ENCODE results near the gene AMH.

AMH gene

GRCh38 chr19:2217591-2217990, 31.5 kb upstream of the AMH start:
- H3K36me3 ChIP-seq (ENCODE audit: control insufficient read depth in 1 of 2, insufficient read depth in 2 of 2, low read length in 2 of 2) = peaks cover 73 to 81% of the 10 kb centered on the region in 2 experiments
- H3K9me3 ChIP-seq (ENCODE audit: insufficient read depth, low read depth, low read length) = no peaks in the 10 kb centered on the region
- no peak overlapping the region for H2AFZ ChIP-seq (ENCODE audit: insufficient read depth, low read length, poor library complexity)
- H2BK12ac ChIP-seq (ENCODE audit: low read length) = no peak overlapping the region
- H3K4me2 ChIP-seq (ENCODE audit: low read length) = no peak overlapping the region
- H3K23ac ChIP-seq (ENCODE audit: low read length) = no peak overlapping the region
- H4K91ac ChIP-seq (ENCODE audit: low read depth, low read length) = no peak overlapping the region
- no peak overlapping the region for H2BK5ac ChIP-seq (ENCODE audit: low read depth, low read length, poor library complexity)
- no peak for DNase-seq
- no peak overlapping the region for H2BK120ac ChIP-seq (ENCODE audit: insufficient read depth, low read length, poor library complexity)
- no peak overlapping the region for H4K12ac ChIP-seq (ENCODE audit: low read depth, low read length)
- H3K4ac ChIP-seq (ENCODE audit: low read depth, low read length) = no peak overlapping the region
- no peaks in the 10 kb centered on the region for H3K27me3 ChIP-seq (ENCODE audit: insufficient read depth, low read length)
- no peak overlapping the region for H4K8ac ChIP-seq (ENCODE audit: low read depth, low read length)
- H3K14ac ChIP-seq (ENCODE audit: low read length) = no peak overlapping the region
- H3K4me1 ChIP-seq (ENCODE audit: control insufficient read depth in 1 of 2, insufficient read depth in 2 of 2, low read length in 2 of 2) = no peaks in the 10 kb centered on the region
- no peak overlapping the region for H2AK5ac ChIP-seq (ENCODE audit: low read length)
- H3K79me2 ChIP-seq (ENCODE audit: control insufficient read depth, insufficient read depth, low read length, poor library complexity) = no peaks in the 10 kb centered on the region
- H3K4me3 ChIP-seq (ENCODE audit: low read depth, low read length) = no peak overlapping the region
- no peak overlapping the region for H3K18ac ChIP-seq (ENCODE audit: low read length)
- no peak overlapping the region for H3K9ac ChIP-seq (ENCODE audit: low read length)
- no peaks in the 10 kb centered on the region for H3K79me1 ChIP-seq (ENCODE audit: low read length)
- H3K27ac ChIP-seq (ENCODE audit: low read depth, low read length) = no peak overlapping the region
- no CpG with 5 or more reads among the region's 22 CpGs for WGBS (ENCODE audit: extremely low coverage, insufficient coverage, insufficient read length)

- Histone ChIP-seq H2BK12ac (ENCODE audit: low read length) (no peak overlapping the region), H3K23ac (ENCODE audit: low read length) (no peak overlapping the region), H2AFZ (ENCODE audit: insufficient read depth, low read length, poor library complexity) (no peak overlapping the region), H3K79me1 (ENCODE audit: low read length) (no peaks in the 10 kb centered on the region), H3K4ac (ENCODE audit: low read depth, low read length) (no peak overlapping the region), H3K9me3 (ENCODE audit: insufficient read depth, low read depth, low read length) (peaks cover 2% of the 10 kb centered on the region), H2BK120ac (ENCODE audit: insufficient read depth, low read length, poor library complexity) (no peak overlapping the region), H2BK5ac (ENCODE audit: low read depth, low read length, poor library complexity) (no peak overlapping the region), H3K27me3 (ENCODE audit: insufficient read depth, low read length) (no peaks in the 10 kb centered on the region), H3K79me2 (ENCODE audit: control insufficient read depth, insufficient read depth, low read length, poor library complexity) (no peaks in the 10 kb centered on the region), H4K12ac (ENCODE audit: low read depth, low read length) (no peak overlapping the region), H4K8ac (ENCODE audit: low read depth, low read length) (no peak overlapping the region), H3K4me1 (ENCODE audit: control insufficient read depth in 1 of 2, insufficient read depth in 2 of 2, low read length in 2 of 2) (no peaks in the 10 kb centered on the region), H4K91ac (ENCODE audit: low read depth, low read length) (no peak overlapping the region), H3K14ac (ENCODE audit: low read length) (no peak overlapping the region), H3K4me2 (ENCODE audit: low read length) (no peak overlapping the region), H2AK5ac (ENCODE audit: low read length) (no peak overlapping the region), H3K4me3 (ENCODE audit: low read depth, low read length) (no peak overlapping the region), H3K36me3 (ENCODE audit: control insufficient read depth in 1 of 2, insufficient read depth in 2 of 2, low read length in 2 of 2) (peaks cover 68 to 74% of the 10 kb centered on the region in 2 experiments), H3K18ac (ENCODE audit: low read length) (no peak overlapping the region), H3K9ac (ENCODE audit: low read length) (no peak overlapping the region), H3K27ac (ENCODE audit: low read depth, low read length) (no peak overlapping the region)
- DNase-seq = no peak
- no CpG with 5 or more reads among the region's 21 CpGs for WGBS (ENCODE audit: extremely low coverage, insufficient coverage, insufficient read length)
These were observed 29.4 kb upstream of the AMH start for GRCh38 chr19:2219726-2220125.

- Histone ChIP-seq H3K36me3 (ENCODE audit: control insufficient read depth in 1 of 2, insufficient read depth in 2 of 2, low read length in 2 of 2) (peaks cover 72 to 73% of the 10 kb centered on the region in 2 experiments), H3K14ac (ENCODE audit: low read length) (no peak overlapping the region), H2BK12ac (ENCODE audit: low read length) (no peak overlapping the region), H3K4me2 (ENCODE audit: low read length) (no peak overlapping the region), H3K9me3 (ENCODE audit: insufficient read depth, low read depth, low read length) (peaks cover 5% of the 10 kb centered on the region), H3K27ac (ENCODE audit: low read depth, low read length) (no peak overlapping the region), H4K12ac (ENCODE audit: low read depth, low read length) (no peak overlapping the region), H2BK5ac (ENCODE audit: low read depth, low read length, poor library complexity) (no peak overlapping the region), H3K27me3 (ENCODE audit: insufficient read depth, low read length) (no peaks in the 10 kb centered on the region), H3K4me3 (ENCODE audit: low read depth, low read length) (no peak overlapping the region), H3K9ac (ENCODE audit: low read length) (no peak overlapping the region), H2BK120ac (ENCODE audit: insufficient read depth, low read length, poor library complexity) (no peak overlapping the region), H2AK5ac (ENCODE audit: low read length) (no peak overlapping the region), H3K18ac (ENCODE audit: low read length) (no peak overlapping the region), H4K91ac (ENCODE audit: low read depth, low read length) (no peak overlapping the region), H2AFZ (ENCODE audit: insufficient read depth, low read length, poor library complexity) (no peak overlapping the region), H4K8ac (ENCODE audit: low read depth, low read length) (no peak overlapping the region), H3K79me2 (ENCODE audit: control insufficient read depth, insufficient read depth, low read length, poor library complexity) (no peaks in the 10 kb centered on the region), H3K4me1 (ENCODE audit: control insufficient read depth in 1 of 2, insufficient read depth in 2 of 2, low read length in 2 of 2) (no peaks in the 10 kb centered on the region), H3K23ac (ENCODE audit: low read length) (no peak overlapping the region), H3K4ac (ENCODE audit: low read depth, low read length) (no peak overlapping the region), H3K79me1 (ENCODE audit: low read length) (no peaks in the 10 kb centered on the region)
- WGBS (ENCODE audit: extremely low coverage, insufficient coverage, insufficient read length) = no CpG with 5 or more reads among the region's 20 CpGs
- DNase-seq = peak in 1 of 2 donors; percentile 46
These were observed 27.8 kb upstream of the AMH start for GRCh38 chr19:2221250-2221831.

GRCh38 chr19:2221918-2222317, 27.2 kb upstream of the AMH start:
- Histone ChIP-seq H4K91ac (ENCODE audit: low read depth, low read length) (no peak overlapping the region), H3K4me1 (ENCODE audit: control insufficient read depth in 1 of 2, insufficient read depth in 2 of 2, low read length in 2 of 2) (no peaks in the 10 kb centered on the region), H3K9me3 (ENCODE audit: insufficient read depth, low read depth, low read length) (peaks cover 5% of the 10 kb centered on the region), H3K4me3 (ENCODE audit: low read depth, low read length) (no peak overlapping the region), H2AFZ (ENCODE audit: insufficient read depth, low read length, poor library complexity) (no peak overlapping the region), H4K8ac (ENCODE audit: low read depth, low read length) (no peak overlapping the region), H4K12ac (ENCODE audit: low read depth, low read length) (no peak overlapping the region), H3K18ac (ENCODE audit: low read length) (no peak overlapping the region), H2AK5ac (ENCODE audit: low read length) (no peak overlapping the region), H3K4me2 (ENCODE audit: low read length) (no peak overlapping the region), H3K27me3 (ENCODE audit: insufficient read depth, low read length) (no peaks in the 10 kb centered on the region), H2BK120ac (ENCODE audit: insufficient read depth, low read length, poor library complexity) (no peak overlapping the region), H2BK12ac (ENCODE audit: low read length) (no peak overlapping the region), H3K27ac (ENCODE audit: low read depth, low read length) (no peak overlapping the region), H3K79me1 (ENCODE audit: low read length) (no peaks in the 10 kb centered on the region), H3K14ac (ENCODE audit: low read length) (no peak overlapping the region), H3K23ac (ENCODE audit: low read length) (no peak overlapping the region), H3K79me2 (ENCODE audit: control insufficient read depth, insufficient read depth, low read length, poor library complexity) (no peaks in the 10 kb centered on the region), H3K36me3 (ENCODE audit: control insufficient read depth in 1 of 2, insufficient read depth in 2 of 2, low read length in 2 of 2) (peaks cover 72 to 73% of the 10 kb centered on the region in 2 experiments), H3K4ac (ENCODE audit: low read depth, low read length) (no peak overlapping the region), H2BK5ac (ENCODE audit: low read depth, low read length, poor library complexity) (no peak overlapping the region), H3K9ac (ENCODE audit: low read length) (no peak overlapping the region)
- WGBS (ENCODE audit: extremely low coverage, insufficient coverage, insufficient read length) = no CpG with 5 or more reads among the region's 20 CpGs
- no peak for DNase-seq
